ENCODE results near the gene GALNT7.

The GALNT7 gene

DNA sequence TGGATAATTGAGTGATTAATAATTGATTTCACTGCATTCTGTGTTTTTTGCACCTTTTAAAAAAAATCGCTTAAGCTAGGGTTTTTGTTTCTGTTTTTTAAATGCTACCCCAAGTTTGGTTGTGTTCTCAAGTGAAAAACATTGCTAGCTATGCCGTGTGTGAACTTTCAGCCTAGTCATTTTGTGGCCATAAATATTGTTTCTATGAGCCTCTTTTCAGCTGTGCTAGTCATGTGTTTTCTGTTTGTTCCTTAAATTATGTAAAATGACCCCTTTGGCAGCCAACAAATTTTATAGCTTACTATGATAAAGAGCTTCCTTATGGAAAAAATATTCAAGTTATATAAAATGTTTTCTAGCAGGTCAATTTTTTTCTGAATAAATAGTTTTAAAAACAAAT lies 59.1 kb downstream of the GALNT7 start:
- DNase-seq (ENCODE audit: extremely low spot score, insufficient read length, low read depth) (no peak), FAIRE-seq (no peak)

DNA sequence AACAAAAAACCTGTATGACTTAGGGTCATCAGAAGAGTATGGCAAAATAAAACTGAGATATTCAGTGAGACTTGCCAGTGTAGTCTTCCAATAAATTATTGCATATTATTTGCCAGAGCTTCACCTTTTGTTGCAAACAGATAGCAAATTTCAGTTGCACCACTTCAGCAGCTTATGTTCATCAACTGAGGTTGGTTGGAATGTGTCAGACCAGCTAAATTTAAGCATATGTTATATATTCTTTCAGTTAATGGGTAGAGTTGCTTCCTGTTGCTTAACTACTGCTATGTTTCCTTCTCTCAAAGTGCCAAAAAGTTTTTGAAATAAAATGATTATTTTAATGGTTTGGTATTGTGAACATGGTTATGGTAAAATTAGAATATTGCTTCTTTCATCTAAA lies 61.5 kb downstream of the GALNT7 start:
- DNase-seq (ENCODE audit: extremely low spot score, insufficient read length, low read depth) = no peak
- FAIRE-seq = no peak

DNA sequence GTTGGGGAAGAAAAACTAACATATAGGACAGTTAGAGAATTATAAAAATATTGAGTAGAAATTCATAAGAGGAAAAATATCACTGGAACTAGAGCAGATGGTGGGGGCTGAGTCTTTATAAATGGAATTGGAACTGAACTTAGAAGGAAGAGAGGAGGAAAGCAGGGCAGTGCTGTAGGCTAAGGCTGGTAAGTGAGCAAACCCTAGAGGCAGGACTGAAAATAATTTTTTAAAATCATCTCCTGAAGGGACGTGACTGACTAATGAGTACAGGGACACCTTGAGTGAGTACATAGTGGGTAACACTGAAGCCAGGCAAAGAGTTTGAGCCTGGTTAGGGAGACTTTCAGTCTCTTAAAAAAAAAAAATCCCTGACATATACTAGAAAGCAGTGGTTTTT lies 63.3 kb downstream of the GALNT7 start:
- DNase-seq (ENCODE audit: extremely low spot score, insufficient read length, low read depth) (no peak), FAIRE-seq (no peak)

DNA sequence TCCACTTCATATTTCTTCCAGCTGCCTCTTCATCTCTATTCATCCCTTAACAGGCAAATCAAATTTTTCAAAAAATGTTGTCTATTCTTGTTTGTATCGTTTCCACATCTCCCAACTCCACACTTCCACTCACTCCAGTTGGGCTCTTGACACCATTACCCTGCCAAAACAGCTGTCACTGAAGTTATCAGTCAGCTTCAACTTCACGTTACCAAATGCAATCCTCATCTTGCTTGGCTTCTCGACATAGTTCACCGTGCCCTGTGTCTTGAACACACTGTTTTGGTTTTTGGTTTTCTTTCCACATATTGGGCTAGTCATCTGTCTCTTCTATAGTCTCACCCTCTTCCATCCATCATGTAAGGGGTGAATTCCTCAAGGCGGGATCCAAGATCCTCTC lies 65.2 kb downstream of the GALNT7 start:
- DNase-seq (ENCODE audit: extremely low spot score, insufficient read length, low read depth) (no peak), FAIRE-seq (no peak)

DNA sequence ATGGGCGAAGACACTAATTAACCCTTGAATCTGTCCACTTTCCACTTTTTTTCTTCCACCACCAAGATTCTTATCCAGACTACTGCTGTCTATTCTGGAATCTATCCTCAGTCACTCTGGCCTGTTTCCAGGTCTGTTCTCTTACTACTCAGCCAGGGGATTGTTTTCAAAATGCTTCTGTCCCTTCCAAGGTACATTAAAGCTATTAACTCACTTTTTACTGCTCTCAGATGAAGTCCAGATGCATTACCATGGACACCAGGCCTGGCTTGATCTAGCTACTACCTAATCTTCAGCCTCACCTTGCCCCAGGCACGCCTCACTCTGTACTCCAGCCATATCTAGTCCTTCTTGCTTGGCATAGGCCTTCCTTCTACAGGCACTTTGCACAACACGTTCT lies 66.4 kb downstream of the GALNT7 start:
- DNase-seq (ENCODE audit: extremely low spot score, insufficient read length, low read depth) (no peak), FAIRE-seq (no peak)

DNA sequence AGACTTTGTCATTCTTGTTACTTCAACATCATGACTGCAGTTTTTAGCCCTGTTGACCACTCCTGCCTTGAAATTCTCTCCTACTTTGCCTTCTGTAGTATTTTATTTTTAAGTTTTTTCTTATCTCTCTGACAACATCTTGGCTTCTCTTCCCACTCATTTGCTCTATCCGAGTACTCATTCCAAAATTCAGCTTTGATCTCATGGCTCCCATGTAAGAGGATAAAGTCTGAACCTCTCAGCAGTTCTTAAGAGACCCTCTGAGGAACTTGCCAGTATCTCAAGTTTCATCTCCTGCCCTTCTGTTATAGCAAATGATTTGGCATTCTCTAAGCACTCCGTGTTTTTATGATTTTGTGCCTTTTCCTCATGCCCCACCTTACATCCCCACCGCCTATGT lies 67.7 kb downstream of the GALNT7 start:
- FAIRE-seq = no peak
- DNase-seq (ENCODE audit: extremely low spot score, insufficient read length, low read depth) = no peak

DNA sequence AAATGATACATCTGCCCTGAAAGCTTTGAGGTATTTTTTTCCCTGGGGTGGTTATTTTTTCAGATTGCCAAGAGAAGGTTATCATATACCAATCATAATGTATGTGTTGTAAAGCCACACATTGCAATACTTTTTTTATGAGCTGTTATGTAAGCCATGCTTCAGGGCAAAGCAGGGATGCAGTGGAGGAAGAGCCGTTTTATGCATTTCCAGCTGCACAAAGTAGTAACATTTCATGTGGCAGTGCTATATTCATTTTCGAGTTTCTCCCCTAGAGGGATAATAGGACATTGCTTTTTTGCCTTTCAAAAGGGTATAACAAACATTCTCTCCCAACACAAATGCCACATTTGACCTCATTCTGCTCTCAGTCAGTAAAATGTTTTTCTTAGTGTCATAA lies 68.5 kb downstream of the GALNT7 start:
- no peak for FAIRE-seq
- no peak for DNase-seq (ENCODE audit: extremely low spot score, insufficient read length, low read depth)

DNA sequence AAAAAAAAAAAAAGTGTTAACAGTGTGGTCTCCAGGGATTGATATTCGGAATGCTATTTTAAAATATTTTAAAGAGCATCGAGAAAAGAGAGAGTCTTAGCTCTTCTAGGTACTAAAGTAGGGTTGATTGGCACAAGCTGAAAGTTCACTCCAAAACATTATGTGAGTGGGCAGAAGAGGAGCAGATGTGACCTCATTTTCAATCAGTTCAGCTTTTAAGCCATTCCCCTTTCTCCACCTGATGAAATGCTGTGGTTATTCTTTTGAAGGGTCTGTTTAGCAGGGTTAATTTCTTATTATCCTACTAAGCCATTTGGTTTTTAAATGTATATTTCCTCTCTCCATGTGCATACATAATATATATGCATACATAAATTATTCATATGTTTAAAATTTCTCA lies 69.2 kb downstream of the GALNT7 start:
- no peak for FAIRE-seq
- DNase-seq (ENCODE audit: extremely low spot score, insufficient read length, low read depth) = no peak

DNA sequence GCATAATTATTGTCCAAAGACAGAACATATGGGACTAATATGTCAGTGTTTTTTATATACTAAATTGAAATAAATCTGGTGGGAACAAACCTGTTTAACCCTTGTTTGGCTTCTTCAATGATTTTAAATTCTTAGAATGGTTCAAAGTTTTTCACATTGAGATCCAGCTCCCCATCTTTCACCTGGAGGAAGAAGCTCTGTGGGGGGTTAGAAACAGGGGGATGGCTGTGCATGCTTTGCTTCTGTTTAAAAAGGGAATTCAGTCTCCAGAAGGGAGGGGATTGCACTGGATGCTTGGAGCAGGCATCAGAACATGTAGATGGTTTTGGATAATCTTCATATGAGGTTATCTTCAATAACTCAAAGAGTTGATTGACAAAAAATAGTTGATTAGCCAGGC lies 72.1 kb downstream of the GALNT7 start:
- FAIRE-seq (no peak), DNase-seq (ENCODE audit: extremely low spot score, insufficient read length, low read depth) (no peak)

DNA sequence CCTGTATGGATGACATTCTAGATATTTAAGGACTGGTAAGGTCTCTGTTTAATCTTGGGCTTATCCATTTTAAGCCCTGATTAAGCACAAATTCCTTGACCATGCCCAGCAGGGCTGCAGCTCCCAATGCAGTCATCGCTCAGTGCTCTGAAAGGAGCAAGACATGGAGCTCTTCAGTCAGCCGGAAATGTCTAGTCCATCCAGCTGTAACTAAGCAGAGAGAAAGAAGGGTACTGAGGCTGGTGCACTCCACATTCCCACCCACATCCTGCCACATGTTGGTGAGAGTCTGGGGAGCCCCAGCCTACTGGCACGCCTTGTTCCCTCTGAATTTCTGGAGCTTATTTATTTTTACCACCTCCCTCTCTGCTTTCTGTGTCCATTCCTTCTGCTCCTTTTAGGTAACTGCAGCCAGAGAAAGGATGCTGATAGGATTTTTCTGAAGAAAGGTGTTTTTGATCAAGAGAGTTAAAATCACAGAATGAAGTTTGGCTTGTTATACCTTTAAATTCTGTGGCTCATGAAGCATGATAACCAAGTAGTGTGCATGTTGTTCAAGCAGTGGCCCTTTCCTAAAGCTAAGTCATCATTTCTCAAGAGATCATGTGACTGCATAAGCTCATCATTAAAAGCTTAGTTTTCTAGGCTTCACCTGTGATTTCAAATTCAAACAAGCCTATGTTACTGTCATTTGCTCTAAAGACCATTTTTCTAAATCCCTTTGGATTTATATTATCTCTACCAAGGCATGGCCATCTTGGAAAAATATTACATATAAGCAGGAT lies 74.0 kb downstream of the GALNT7 start:
- DNase-seq (ENCODE audit: extremely low spot score, insufficient read length, low read depth) = no peak
- no peak for FAIRE-seq

DNA sequence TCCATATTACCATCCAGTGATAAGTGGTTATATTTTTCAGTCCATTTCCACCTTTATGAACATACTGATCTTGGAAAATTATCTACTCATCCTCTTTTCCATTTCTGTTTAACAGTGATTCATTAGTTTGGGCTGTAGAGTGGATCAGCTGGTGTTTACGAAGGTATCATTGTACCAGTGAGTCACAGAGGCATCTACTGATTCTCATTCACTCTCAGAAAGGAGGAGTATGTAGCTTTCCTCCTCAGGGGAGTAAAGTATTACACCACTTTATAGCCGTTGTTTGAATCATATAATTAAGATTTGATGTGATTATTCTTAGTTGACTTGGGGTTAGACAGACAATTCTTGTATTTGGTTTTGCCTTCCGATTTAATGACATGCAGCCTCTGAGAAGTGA lies 74.7 kb downstream of the GALNT7 start:
- DNase-seq (ENCODE audit: extremely low spot score, insufficient read length, low read depth) (no peak), FAIRE-seq (no peak)

DNA sequence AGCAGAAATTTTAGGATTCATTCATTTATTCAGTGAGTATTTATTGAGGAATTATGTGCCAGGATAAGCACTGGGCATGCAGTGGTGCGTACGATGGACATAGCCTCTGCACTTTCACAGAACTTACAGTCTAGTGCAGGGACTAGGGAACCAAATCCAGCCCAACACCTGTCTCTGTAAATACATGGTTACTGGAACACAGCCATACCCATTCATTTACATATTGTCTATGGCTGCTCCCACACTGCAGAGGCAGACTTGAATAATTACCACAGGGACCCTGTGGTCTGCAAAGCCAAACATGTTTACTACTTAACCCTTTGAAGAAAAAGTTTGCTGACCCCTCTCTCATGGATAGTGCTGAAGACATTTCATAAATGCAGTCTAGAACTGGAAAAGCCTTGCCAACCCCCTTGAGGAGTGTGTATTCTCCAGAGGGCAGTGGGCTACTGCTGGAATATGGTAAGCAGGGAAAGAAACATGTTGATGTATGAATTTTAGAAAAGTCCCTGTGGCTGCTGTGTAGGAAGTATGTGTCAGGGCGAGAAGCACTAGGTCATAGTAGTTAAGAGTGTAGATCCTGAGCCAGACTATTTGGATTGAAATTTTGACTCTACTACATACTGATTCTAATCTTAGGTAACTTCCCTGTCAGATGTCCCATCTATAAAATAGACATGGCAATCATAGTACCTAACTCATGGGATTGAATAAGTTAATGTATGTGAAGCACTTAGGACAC lies 75.5 kb downstream of the GALNT7 start:
- FAIRE-seq = peak; percentile 73
- no peak for DNase-seq (ENCODE audit: extremely low spot score, insufficient read length, low read depth)

DNA sequence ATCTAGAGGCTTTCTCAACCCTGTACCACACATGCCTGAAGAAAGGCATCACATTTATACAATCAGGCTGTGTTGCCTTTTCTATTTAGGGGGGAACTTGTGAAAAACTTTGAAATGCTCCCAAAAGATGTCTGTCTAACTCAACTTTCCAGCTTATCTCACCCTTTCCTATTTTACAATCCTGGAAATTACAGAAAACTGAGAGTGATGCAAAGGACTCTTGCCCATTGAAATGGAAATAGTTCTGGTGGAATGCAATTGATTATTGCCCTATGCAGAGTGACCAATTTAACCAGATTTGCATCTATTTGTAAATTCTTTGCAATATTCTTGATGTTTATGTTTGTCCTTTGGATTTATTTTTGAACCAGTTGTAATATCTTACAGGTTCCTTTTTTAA lies 77.3 kb downstream of the GALNT7 start:
- FAIRE-seq (no peak), DNase-seq (ENCODE audit: extremely low spot score, insufficient read length, low read depth) (no peak)

DNA sequence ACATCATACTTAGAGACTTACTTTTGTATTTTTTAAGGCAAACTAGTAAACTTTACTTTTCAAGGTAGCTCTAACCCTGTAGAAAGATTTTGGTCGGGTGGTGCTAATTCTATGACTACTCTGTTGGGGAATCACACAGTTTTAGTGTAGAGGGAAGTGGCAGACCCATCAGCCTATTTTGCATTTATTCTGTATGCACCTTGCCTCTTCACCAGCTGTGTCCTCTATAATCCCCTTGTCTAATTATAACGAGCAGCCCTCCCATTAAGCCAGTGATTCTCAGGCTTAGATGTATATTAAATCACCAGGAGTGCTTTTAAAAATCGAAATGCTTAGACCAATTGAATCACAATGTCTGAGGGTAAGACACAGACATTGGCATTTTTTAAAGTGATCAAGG lies 78.1 kb downstream of the GALNT7 start:
- no peak for DNase-seq (ENCODE audit: extremely low spot score, insufficient read length, low read depth)
- FAIRE-seq = peak; percentile 41

DNA sequence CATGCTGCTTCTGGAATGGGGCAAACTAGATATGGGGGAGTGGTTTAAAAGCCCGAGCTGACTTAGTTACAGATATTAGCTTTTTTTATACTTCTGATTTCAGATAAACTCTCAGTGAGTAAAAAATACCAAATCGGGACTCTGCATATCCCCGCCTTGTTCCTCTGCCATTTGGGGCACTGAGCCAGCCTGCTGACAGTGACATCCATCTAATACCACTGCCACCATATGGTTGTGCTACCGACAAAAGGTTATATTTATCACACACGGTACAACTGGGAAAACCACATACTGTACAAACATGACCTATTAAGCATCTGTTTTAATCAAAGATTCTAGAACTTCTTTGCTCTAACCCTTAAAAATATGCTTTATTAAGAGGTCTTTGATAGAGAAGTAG lies 78.7 kb downstream of the GALNT7 start:
- FAIRE-seq (no peak), DNase-seq (ENCODE audit: extremely low spot score, insufficient read length, low read depth) (no peak)

DNA sequence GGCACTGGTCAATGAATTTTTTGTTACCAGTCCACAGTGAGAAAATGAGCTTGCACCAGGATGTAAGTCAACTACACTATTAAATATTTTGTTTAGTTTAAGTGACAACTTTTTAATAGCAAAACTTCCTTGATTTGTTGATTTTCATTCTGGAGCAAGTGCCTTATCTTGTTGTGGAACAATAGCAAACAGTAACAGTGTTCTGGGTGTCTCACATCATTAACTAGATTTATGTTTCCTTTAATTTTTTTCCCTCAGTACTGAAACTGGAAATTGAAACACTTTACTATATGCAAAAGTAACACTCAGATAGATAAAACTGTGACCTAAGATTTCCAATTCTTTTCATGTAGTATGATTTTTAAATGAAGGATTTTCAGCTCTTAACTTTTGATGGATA lies 80.1 kb downstream of the GALNT7 start:
- DNase-seq (ENCODE audit: extremely low spot score, insufficient read length, low read depth) (no peak), FAIRE-seq (no peak)

DNA sequence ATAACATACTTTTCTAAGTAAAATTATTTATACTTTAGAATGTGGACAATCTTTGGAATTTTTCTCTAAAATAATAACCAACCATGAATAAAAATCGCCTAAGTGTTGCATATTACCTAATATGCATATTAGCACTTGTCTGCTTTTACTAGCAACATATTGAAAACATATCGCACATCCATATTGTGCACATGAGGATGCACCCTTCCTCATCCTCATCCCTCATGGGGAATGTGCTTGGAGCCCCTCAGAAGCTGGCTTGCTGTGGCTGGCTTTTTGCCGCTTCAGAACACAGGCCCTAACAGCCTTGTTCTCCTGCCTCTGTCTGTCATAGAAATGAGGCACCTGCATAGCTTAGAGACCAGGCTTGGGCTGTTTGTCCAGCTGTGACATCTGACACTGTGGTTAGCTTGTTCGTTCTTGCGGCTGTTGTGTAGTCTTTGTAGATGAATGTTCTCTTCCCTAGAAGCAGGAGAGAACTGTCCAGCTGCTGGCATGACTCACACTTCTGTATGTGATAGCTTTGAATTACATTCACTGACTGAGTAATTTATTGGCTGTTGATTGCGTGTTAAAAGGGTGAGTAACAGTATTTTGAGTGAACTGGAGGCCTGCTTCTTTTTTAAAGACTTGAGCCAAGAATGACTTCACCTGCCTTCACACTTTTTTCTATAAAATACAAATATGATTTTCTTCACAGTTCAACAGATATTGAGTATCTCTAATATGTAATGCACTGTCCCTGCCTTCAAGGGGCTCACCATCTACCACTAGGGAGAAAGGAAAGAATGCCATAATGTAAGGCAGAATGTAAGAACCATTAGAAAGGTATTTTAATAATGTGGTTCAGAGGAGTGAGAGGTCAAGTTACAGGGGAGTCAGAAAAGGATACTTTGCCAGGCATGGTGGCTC lies 83.7 kb downstream of the GALNT7 start:
- FAIRE-seq (peak; percentile 35), DNase-seq (ENCODE audit: extremely low spot score, insufficient read length, low read depth) (no peak)

DNA sequence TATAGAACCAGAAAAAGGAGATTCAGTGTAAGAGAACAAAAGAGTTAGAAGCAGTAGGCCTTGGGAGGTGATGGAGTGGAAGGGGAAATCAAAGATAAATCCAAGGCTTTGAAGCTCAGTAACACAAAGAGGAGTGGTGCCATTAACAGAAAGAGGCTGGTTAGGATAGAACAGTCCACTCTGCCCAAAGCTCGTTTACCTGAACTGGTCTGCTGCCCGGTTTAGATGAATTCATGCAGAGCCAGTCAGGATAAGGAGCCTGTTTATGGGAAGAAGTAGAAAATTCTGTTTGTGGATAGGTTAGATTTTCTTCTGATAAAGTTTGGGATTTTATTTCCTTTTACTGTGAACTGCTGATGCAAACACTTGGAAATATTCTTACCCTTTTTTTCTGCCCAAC lies 85.0 kb downstream of the GALNT7 start:
- no peak for DNase-seq (ENCODE audit: extremely low spot score, insufficient read length, low read depth)
- FAIRE-seq = no peak

DNA sequence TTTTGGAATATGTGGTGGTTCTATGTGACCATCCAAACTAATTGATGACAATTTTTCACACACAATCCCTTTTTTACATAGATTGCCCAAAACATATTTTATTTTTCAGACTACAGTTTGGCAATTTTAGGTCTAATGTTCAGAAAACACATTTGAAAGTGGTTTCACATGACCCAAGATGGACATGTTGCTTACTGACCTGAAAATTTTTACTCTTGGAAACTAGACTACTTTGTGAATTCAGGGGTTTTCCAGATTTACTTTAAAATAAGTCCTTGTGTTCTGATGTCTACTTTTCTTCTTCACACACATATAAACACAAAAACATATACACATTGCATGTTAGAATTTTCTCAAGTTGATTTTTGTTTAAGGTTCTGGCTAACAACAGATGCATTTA lies 86.0 kb downstream of the GALNT7 start:
- FAIRE-seq (peak; percentile 78), DNase-seq (ENCODE audit: extremely low spot score, insufficient read length, low read depth) (no peak)

DNA sequence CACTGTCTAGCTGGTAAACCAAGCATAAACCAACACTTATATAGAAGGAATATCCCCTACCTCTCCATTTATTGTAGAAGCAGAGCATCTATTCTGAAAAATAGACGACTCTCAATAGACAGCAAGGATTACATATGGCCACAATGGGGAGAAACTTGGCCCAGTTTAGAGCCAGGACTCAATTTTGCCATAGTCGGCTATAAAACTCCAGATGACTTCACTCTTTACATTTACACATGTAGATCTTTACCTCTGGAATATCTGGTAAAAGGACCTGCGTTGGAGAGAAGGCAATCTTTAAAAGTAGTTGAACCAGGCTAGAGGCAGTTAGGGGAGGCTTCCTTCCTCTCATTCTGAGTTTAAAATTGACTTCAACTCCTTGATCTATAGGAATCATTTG lies 88.2 kb downstream of the GALNT7 start:
- DNase-seq (ENCODE audit: extremely low spot score, insufficient read length, low read depth) (no peak), FAIRE-seq (no peak)

Data from GM18507 (cell line).